ENCODE data around the gene LDB3. TPM values are rescaled to one million over a fixed set of nuclear protein-coding genes. Genes with fewer than 3 reads are reported as not detected.

The LDB3 gene
- total and polyA plus RNA-seq, 9 of the 15 experiments (the other 6 are each of a cell fraction or from before 2014, with no cell fraction given), result 0.03 TPM; not detected in 8

DNA sequence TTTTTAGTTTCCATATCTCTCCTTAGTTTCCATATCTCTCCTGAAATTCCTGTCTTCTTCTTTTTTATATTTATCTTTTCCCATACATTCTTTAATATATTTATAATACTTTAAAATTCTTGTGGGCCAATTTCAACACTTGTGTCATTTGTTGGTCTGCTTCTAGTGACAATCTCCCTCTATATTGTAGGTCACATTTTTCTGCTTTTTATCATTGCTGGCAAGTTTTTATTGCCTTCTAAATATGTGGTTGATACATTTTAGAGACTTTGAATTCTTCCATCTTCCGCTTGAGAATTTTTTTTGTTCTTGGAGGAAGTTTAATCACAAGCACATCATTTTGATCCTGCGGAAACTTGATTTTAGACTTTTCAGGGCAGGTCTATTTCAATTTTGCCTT lies 40.0 kb upstream of the LDB3 start:
- ATAC-seq, result no peak
- TF ChIP-seq SP2 (IDR thresholded peaks at IDR 0.05; ENCODE audit: extremely low read depth, low read depth, low read length, poor library complexity, severe bottlenecking) (no peak), SMAD3 (CRISPR knock-in tag; conservative IDR thresholded peaks at IDR 0.05) (no peak), EP400 (IDR thresholded peaks at IDR 0.05) (no peak), CC2D1A (IDR thresholded peaks at IDR 0.05) (no peak), POLR3A (IDR thresholded peaks at IDR 0.05; ENCODE audit: borderline replicate concordance, extremely low read depth, insufficient read depth, insufficient read length) (no peak), ZEB2 (IDR thresholded peaks at IDR 0.05) (no peak), PRMT5 (CRISPR knock-in tag; IDR thresholded peaks at IDR 0.05) (no peak), GATAD2B (IDR thresholded peaks at IDR 0.05; ENCODE audit: borderline replicate concordance) (no peak), BRD9 (IDR thresholded peaks at IDR 0.05; ENCODE audit: low read depth, partially characterized antibody) (no peak)
- TF ChIP-seq, protein P1, sequence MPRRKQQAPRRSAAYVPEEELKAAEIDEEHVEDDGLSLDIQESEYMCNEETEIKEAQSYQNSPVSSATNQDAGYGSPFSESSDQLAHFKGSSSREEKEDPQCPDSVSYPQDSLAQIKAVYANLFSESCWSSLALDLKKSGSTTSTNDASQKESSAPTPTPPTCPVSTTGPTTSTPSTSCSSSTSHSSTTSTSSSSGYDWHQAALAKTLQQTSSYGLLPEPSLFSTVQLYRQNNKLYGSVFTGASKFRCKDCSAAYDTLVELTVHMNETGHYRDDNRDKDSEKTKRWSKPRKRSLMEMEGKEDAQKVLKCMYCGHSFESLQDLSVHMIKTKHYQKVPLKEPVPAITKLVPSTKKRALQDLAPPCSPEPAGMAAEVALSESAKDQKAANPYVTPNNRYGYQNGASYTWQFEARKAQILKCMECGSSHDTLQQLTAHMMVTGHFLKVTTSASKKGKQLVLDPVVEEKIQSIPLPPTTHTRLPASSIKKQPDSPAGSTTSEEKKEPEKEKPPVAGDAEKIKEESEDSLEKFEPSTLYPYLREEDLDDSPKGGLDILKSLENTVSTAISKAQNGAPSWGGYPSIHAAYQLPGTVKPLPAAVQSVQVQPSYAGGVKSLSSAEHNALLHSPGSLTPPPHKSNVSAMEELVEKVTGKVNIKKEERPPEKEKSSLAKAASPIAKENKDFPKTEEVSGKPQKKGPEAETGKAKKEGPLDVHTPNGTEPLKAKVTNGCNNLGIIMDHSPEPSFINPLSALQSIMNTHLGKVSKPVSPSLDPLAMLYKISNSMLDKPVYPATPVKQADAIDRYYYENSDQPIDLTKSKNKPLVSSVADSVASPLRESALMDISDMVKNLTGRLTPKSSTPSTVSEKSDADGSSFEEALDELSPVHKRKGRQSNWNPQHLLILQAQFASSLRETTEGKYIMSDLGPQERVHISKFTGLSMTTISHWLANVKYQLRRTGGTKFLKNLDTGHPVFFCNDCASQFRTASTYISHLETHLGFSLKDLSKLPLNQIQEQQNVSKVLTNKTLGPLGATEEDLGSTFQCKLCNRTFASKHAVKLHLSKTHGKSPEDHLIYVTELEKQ (CRISPR knock-in tag; IDR thresholded peaks at IDR 0.05), result no peak
- TF ChIP-seq, protein P2, sequence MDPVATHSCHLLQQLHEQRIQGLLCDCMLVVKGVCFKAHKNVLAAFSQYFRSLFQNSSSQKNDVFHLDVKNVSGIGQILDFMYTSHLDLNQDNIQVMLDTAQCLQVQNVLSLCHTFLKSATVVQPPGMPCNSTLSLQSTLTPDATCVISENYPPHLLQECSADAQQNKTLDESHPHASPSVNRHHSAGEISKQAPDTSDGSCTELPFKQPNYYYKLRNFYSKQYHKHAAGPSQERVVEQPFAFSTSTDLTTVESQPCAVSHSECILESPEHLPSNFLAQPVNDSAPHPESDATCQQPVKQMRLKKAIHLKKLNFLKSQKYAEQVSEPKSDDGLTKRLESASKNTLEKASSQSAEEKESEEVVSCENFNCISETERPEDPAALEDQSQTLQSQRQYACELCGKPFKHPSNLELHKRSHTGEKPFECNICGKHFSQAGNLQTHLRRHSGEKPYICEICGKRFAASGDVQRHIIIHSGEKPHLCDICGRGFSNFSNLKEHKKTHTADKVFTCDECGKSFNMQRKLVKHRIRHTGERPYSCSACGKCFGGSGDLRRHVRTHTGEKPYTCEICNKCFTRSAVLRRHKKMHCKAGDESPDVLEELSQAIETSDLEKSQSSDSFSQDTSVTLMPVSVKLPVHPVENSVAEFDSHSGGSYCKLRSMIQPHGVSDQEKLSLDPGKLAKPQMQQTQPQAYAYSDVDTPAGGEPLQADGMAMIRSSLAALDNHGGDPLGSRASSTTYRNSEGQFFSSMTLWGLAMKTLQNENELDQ (CRISPR knock-in tag; IDR thresholded peaks at IDR 0.05; ENCODE audit: borderline replicate concordance), result no peak
- TF ChIP-seq, protein P3, sequence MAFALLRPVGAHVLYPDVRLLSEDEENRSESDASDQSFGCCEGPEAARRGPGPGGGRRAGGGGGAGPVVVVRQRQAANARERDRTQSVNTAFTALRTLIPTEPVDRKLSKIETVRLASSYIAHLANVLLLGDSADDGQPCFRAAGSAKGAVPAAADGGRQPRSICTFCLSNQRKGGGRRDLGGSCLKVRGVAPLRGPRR (CRISPR knock-in tag; IDR thresholded peaks at IDR 0.05), result no peak
- Histone ChIP-seq H2AFZ (ENCODE audit: low read depth, low read length) (no peak overlapping the region), H3K79me2 (ENCODE audit: control insufficient read depth, insufficient read depth, low read length) (no peaks in the 10 kb centered on the region), H3K36me3 (ENCODE audit: control insufficient read depth, insufficient read depth, low read length) (no peaks in the 10 kb centered on the region), H3K9me1 (ENCODE audit: control insufficient read depth, insufficient read depth, low read length) (no peaks in the 10 kb centered on the region), H3K4me2 (ENCODE audit: insufficient read depth, low read length) (no peak overlapping the region), H3K9ac (ENCODE audit: insufficient read depth in 1 of 2, low read depth in 2 of 2, low read length in 2 of 2) (no peak overlapping the region), H3K4me3 (no peak overlapping the region), H3K4me1 (replicated peaks in 1 of 2; ENCODE audit: control insufficient read depth in 2 of 2, insufficient read depth in 2 of 2, low read length in 2 of 2) (peaks cover 0 to 8% of the 10 kb centered on the region in 2 experiments; a peak in 2 of 5 replicates), H4K20me1 (replicated peaks; ENCODE audit: control insufficient read depth, insufficient read depth, low read length) (no peaks in the 10 kb centered on the region), H3K27ac (ENCODE audit: extremely low read depth, low read depth, low read length) (no peak overlapping the region), H3K9me3 (replicated peaks; ENCODE audit: control insufficient read depth, insufficient read depth, low read depth, low read length) (no peaks in the 10 kb centered on the region), H3K27me3 (ENCODE audit: control insufficient read depth in 2 of 2, insufficient read depth in 2 of 2, low read length in 2 of 2) (peaks cover 6 to 24% of the 10 kb centered on the region in 2 experiments; a peak in 3 of 5 replicates)
- WGBS (ENCODE audit: insufficient coverage, low coverage, missing lambda C conversion rate), result 48% methylated on average over 2 of the region's 2 CpGs
- DNase-seq (ENCODE audit: extremely low read depth in 1 of 4, low spot score in 3 of 4), result no peak
- in situ Hi-C loops (cut with MboI) (no loop called here), intact Hi-C loops (cut with micrococcal nuclease) (no loop called here)
- no peak for FAIRE-seq
- BruUV-seq (replicated peaks), result no TSS peak
- POLR2A ChIA-PET, result no interaction called here
- CTCF ChIA-PET (ENCODE audit: low intra/inter-chr PET ratio), result no interaction called here
